Esophagus muscularis mucosa (tissue), 4 donors: ENCODE results near the gene PNISR.

Experiments
- EP300 ChIP-seq: sonication (generic); formaldehyde crosslinking; IDR thresholded peaks from one replicate; pipeline ENCODE4 v1.6.1; 2017; ENCODE audit warnings: antibody characterized with exemption
- POLR2A ChIP-seq: fragments of 450-650 bp; IDR thresholded peaks from one replicate; pipeline ENCODE4 v1.6.1; 2017; ENCODE audit warnings: antibody characterized with exemption, moderate library complexity, mild to moderate bottlenecking, low read depth
- POLR2AphosphoS5 ChIP-seq, 2 donors: sonication (generic); formaldehyde crosslinking; IDR thresholded peaks; one replicate each; pipeline ENCODE4 v1.6.1; 2017; ENCODE audit warnings: antibody characterized with exemption in 2 of 2
- TF ChIP-seq, protein P1 (sequence below), 3 experiments: fragments of 200-600 bp in 2 of 3; fragments of 450-650 bp in 1 of 3; sonication (generic) in 2 of 3; IDR thresholded peaks; one replicate each; pipeline ENCODE4 v1.5.1; 2017 to 2019; ENCODE audit warnings: antibody characterized with exemption in 3 of 3, mild to moderate bottlenecking in 2 of 3, moderate library complexity in 1 of 3

GRCh38 chr6:99416226-99416625, 8.9 kb downstream of the PNISR start:
- TF ChIP-seq, protein P1, sequence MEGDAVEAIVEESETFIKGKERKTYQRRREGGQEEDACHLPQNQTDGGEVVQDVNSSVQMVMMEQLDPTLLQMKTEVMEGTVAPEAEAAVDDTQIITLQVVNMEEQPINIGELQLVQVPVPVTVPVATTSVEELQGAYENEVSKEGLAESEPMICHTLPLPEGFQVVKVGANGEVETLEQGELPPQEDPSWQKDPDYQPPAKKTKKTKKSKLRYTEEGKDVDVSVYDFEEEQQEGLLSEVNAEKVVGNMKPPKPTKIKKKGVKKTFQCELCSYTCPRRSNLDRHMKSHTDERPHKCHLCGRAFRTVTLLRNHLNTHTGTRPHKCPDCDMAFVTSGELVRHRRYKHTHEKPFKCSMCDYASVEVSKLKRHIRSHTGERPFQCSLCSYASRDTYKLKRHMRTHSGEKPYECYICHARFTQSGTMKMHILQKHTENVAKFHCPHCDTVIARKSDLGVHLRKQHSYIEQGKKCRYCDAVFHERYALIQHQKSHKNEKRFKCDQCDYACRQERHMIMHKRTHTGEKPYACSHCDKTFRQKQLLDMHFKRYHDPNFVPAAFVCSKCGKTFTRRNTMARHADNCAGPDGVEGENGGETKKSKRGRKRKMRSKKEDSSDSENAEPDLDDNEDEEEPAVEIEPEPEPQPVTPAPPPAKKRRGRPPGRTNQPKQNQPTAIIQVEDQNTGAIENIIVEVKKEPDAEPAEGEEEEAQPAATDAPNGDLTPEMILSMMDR (IDR thresholded peaks at IDR 0.05), result no peak
- TF ChIP-seq POLR2AphosphoS5 (IDR thresholded peaks at IDR 0.05) (no peak), POLR2A (no peak), EP300 (no peak)
